Measurements from ENCODE around the gene CDK11B.

The CDK11B gene

GRCh38 chr1:1628754-1629429, 29.9 kb downstream of the CDK11B start:
- DNase-seq (ENCODE audit: low read depth in 1 of 2, low spot score in 1 of 2): no peak
- no peak overlapping the region for H3K4me3 ChIP-seq (replicated peaks; ENCODE audit: insufficient read depth, low read length)
- H3K27ac ChIP-seq (replicated peaks): no peak overlapping the region
- H3K27me3 ChIP-seq (ENCODE audit: insufficient read depth, poor library complexity, severe bottlenecking): peaks cover 10% of the 10 kb centered on the region
- TF ChIP-seq, protein P1, sequence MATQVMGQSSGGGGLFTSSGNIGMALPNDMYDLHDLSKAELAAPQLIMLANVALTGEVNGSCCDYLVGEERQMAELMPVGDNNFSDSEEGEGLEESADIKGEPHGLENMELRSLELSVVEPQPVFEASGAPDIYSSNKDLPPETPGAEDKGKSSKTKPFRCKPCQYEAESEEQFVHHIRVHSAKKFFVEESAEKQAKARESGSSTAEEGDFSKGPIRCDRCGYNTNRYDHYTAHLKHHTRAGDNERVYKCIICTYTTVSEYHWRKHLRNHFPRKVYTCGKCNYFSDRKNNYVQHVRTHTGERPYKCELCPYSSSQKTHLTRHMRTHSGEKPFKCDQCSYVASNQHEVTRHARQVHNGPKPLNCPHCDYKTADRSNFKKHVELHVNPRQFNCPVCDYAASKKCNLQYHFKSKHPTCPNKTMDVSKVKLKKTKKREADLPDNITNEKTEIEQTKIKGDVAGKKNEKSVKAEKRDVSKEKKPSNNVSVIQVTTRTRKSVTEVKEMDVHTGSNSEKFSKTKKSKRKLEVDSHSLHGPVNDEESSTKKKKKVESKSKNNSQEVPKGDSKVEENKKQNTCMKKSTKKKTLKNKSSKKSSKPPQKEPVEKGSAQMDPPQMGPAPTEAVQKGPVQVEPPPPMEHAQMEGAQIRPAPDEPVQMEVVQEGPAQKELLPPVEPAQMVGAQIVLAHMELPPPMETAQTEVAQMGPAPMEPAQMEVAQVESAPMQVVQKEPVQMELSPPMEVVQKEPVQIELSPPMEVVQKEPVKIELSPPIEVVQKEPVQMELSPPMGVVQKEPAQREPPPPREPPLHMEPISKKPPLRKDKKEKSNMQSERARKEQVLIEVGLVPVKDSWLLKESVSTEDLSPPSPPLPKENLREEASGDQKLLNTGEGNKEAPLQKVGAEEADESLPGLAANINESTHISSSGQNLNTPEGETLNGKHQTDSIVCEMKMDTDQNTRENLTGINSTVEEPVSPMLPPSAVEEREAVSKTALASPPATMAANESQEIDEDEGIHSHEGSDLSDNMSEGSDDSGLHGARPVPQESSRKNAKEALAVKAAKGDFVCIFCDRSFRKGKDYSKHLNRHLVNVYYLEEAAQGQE (IDR thresholded peaks at IDR 0.05; ENCODE audit: insufficient replicate concordance, low read depth): no peak
- no peak for TF ChIP-seq SPI1 (IDR thresholded peaks at IDR 0.05; ENCODE audit: borderline replicate concordance, low read depth)
- no peak for TF ChIP-seq POLR2AphosphoS5 (IDR thresholded peaks at IDR 0.05; ENCODE audit: low read depth)
- TF ChIP-seq, protein P2, sequence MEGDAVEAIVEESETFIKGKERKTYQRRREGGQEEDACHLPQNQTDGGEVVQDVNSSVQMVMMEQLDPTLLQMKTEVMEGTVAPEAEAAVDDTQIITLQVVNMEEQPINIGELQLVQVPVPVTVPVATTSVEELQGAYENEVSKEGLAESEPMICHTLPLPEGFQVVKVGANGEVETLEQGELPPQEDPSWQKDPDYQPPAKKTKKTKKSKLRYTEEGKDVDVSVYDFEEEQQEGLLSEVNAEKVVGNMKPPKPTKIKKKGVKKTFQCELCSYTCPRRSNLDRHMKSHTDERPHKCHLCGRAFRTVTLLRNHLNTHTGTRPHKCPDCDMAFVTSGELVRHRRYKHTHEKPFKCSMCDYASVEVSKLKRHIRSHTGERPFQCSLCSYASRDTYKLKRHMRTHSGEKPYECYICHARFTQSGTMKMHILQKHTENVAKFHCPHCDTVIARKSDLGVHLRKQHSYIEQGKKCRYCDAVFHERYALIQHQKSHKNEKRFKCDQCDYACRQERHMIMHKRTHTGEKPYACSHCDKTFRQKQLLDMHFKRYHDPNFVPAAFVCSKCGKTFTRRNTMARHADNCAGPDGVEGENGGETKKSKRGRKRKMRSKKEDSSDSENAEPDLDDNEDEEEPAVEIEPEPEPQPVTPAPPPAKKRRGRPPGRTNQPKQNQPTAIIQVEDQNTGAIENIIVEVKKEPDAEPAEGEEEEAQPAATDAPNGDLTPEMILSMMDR (IDR thresholded peaks at IDR 0.05; ENCODE audit: insufficient read depth, low read length): no peak
- TF ChIP-seq GABPA (IDR thresholded peaks at IDR 0.05; ENCODE audit: low read depth): no peak

GRCh38 chr1:1627829-1628753, 30.7 kb downstream of the CDK11B start:
- H3K27me3 ChIP-seq (ENCODE audit: insufficient read depth, poor library complexity, severe bottlenecking): peaks cover 10% of the 10 kb centered on the region
- DNase-seq (ENCODE audit: low read depth in 1 of 2, low spot score in 1 of 2): no peak
- TF ChIP-seq, protein P1 (IDR thresholded peaks at IDR 0.05; ENCODE audit: insufficient replicate concordance, low read depth): peak; percentile 45
- TF ChIP-seq, protein P2 (IDR thresholded peaks at IDR 0.05; ENCODE audit: insufficient read depth, low read length): no peak
- no peak overlapping the region for H3K27ac ChIP-seq (replicated peaks)
- no peak overlapping the region for H3K4me3 ChIP-seq (replicated peaks; ENCODE audit: insufficient read depth, low read length)

DNA sequence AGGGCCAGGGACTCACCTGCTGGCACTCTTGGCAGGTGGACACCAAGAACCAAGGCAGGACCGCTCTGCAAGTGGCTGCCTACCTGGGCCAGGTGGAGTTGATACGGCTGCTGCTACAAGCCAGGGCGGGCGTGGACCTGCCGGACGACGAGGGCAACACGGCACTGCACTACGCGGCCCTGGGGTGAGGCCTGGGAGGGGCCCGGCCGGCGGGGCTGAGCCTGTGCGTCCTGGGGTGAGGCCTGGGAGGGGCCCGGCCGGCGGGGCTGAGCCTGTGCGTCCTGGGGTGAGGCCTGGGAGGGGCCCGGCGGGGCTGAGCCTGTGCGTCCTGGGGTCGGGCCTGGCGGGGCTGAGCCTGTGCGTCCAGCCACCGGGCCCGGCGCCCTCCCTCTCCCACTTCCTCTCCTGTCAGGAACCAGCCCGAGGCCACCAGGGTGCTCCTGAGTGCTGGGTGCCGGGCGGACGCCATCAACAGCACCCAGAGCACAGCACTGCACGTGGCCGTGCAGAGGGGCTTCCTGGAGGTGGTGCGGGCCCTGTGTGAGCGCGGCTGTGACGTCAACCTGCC, 31.5 kb downstream of the CDK11B start:
- peaks cover 10% of the 10 kb centered on the region for H3K27me3 ChIP-seq (ENCODE audit: insufficient read depth, poor library complexity, severe bottlenecking)
- no peak overlapping the region for H3K27ac ChIP-seq (replicated peaks)
- no peak overlapping the region for H3K4me3 ChIP-seq (replicated peaks; ENCODE audit: insufficient read depth, low read length)
- DNase-seq (ENCODE audit: low read depth in 1 of 2, low spot score in 1 of 2): no peak
- TF ChIP-seq, protein P1 (IDR thresholded peaks at IDR 0.05; ENCODE audit: insufficient replicate concordance, low read depth): no peak
- peak; percentile 18; the same call in 1 of the 2 replicates for TF ChIP-seq SPI1 (IDR thresholded peaks at IDR 0.05; ENCODE audit: borderline replicate concordance, low read depth)

Measured in HL-60 (cell line).